H9 (cell line): ENCODE measurements around the gene CABP4. TPM values are rescaled to one million over a fixed set of nuclear protein-coding genes. Genes with fewer than 3 reads are reported as not detected.
A peak's percentile ranks its signal among the peaks of the same experiment; 100 is the strongest.

Experiments used
- DNase-seq: peaks from one replicate; pipeline ENCODE4 v3.0.0-alpha.2; 2017
- H2AFZ ChIP-seq: one replicate; pipeline ENCODE4 v1.6.1; 2013; ENCODE audit warnings: mild to moderate bottlenecking, low read length, control low read depth, moderate library complexity
- H2AK5ac ChIP-seq: 2 replicates; pipeline ENCODE4 v1.6.1; 2013; ENCODE audit warnings: low read length, control low read depth, mixed read lengths; ENCODE audit not compliant: insufficient read length
- H2BK120ac ChIP-seq: one replicate; pipeline ENCODE4 v1.6.1; 2013; ENCODE audit warnings: low read depth, mild to moderate bottlenecking, low read length, control low read depth, inconsistent platforms; ENCODE audit not compliant: poor library complexity, severe bottlenecking
- H2BK12ac ChIP-seq: 2 replicates; pipeline ENCODE4 v1.6.1; 2013; ENCODE audit warnings: low read length, control low read depth, mixed read lengths, low read depth; ENCODE audit not compliant: insufficient read length
- H2BK15ac ChIP-seq: 2 replicates; pipeline ENCODE4 v1.6.1; 2013; ENCODE audit warnings: low read depth, low read length, control low read depth
- H2BK20ac ChIP-seq: one replicate; pipeline ENCODE4 v1.6.1; 2013; ENCODE audit warnings: low read depth, mild to moderate bottlenecking, low read length, control low read depth, inconsistent platforms; ENCODE audit not compliant: poor library complexity, severe bottlenecking
- H2BK5ac ChIP-seq: 2 replicates; pipeline ENCODE4 v1.6.1; 2013; ENCODE audit warnings: low read length, control low read depth, mixed read lengths; ENCODE audit not compliant: insufficient read length
- H3K14ac ChIP-seq: 2 replicates; pipeline ENCODE4 v1.6.1; 2013; ENCODE audit warnings: low read length, control low read depth; ENCODE audit not compliant: insufficient read depth
- H3K18ac ChIP-seq: 2 replicates; pipeline ENCODE4 v1.6.1; 2013; ENCODE audit warnings: low read depth, mild to moderate bottlenecking, mixed read lengths, low read length, control low read depth; ENCODE audit not compliant: insufficient read length
- H3K23ac ChIP-seq: 2 replicates; pipeline ENCODE4 v1.6.1; 2013; ENCODE audit warnings: low read length, control low read depth, mixed read lengths, low read depth; ENCODE audit not compliant: insufficient read length
- H3K23me2 ChIP-seq: 2 replicates; pipeline ENCODE4 v1.6.1; 2013; ENCODE audit warnings: low read depth, mild to moderate bottlenecking, mixed read lengths, low read length, control low read depth; ENCODE audit not compliant: insufficient read length, poor library complexity, severe bottlenecking
- H3K27ac ChIP-seq: 2 replicates; pipeline ENCODE4 v1.5.1; 2013; ENCODE audit warnings: low read length, control low read depth, mixed read lengths, low read depth; ENCODE audit not compliant: insufficient read length
- H3K27me3 ChIP-seq: 2 replicates; pipeline ENCODE4 v1.6.1; 2013; ENCODE audit warnings: low read length, control low read depth, inconsistent platforms; ENCODE audit not compliant: insufficient read depth
- H3K4ac ChIP-seq: 2 replicates; pipeline ENCODE4 v1.6.1; 2013; ENCODE audit warnings: low read depth, mild to moderate bottlenecking, control low read depth, inconsistent platforms, low read length, moderate library complexity
- H3K4me1 ChIP-seq: 2 replicates; pipeline ENCODE4 v1.6.1; 2013; ENCODE audit warnings: low read length, control low read depth, inconsistent platforms; ENCODE audit not compliant: insufficient read depth
- H3K4me2 ChIP-seq: 2 replicates; pipeline ENCODE4 v1.6.1; 2013; ENCODE audit warnings: low read length, control low read depth, mixed read lengths; ENCODE audit not compliant: insufficient read length, insufficient read depth
- H3K56ac ChIP-seq: 2 replicates; pipeline ENCODE4 v1.6.1; 2013; ENCODE audit warnings: low read depth, mild to moderate bottlenecking, mixed read lengths, low read length, control low read depth; ENCODE audit not compliant: insufficient read length
- H3K79me1 ChIP-seq: 2 replicates; pipeline ENCODE4 v1.6.1; 2013; ENCODE audit warnings: low read depth, mild to moderate bottlenecking, moderate library complexity, low read length, control low read depth, inconsistent platforms; ENCODE audit not compliant: insufficient read depth, poor library complexity, severe bottlenecking
- H3K79me2 ChIP-seq: 2 replicates; pipeline ENCODE4 v1.6.1; 2013; ENCODE audit warnings: low read length, control low read depth, inconsistent platforms; ENCODE audit not compliant: insufficient read depth
- H3K9ac ChIP-seq: 2 replicates; pipeline ENCODE4 v1.6.1; 2013; ENCODE audit warnings: low read length, control low read depth, mixed read lengths; ENCODE audit not compliant: insufficient read length; ENCODE audit errors: extremely low read depth
- H3K9me3 ChIP-seq: one replicate; pipeline ENCODE4 v1.6.1; 2013; ENCODE audit warnings: low read depth, low read length, inconsistent platforms; ENCODE audit not compliant: control insufficient read depth
- H3T11ph ChIP-seq: one replicate; pipeline ENCODE4 v1.6.1; 2013; ENCODE audit warnings: mild to moderate bottlenecking, low read length, control low read depth, inconsistent platforms
- H4K20me1 ChIP-seq: one replicate; pipeline ENCODE4 v1.6.1; 2013; ENCODE audit not compliant: control insufficient read depth, insufficient read length, insufficient read depth
- H4K5ac ChIP-seq: 2 replicates; pipeline ENCODE4 v1.6.1; 2013; ENCODE audit warnings: low read depth, mild to moderate bottlenecking, mixed read lengths, low read length, control low read depth; ENCODE audit not compliant: insufficient read length
- H4K8ac ChIP-seq: replicated peaks from 2 replicates; pipeline ENCODE4 v1.6.1; 2013; ENCODE audit warnings: low read length, control low read depth, mixed read lengths, low read depth; ENCODE audit not compliant: insufficient read length
- H4K91ac ChIP-seq: 2 replicates; pipeline ENCODE4 v1.6.1; 2013; ENCODE audit warnings: low read depth, mild to moderate bottlenecking, moderate library complexity, mixed read lengths, low read length, control low read depth; ENCODE audit not compliant: insufficient read length
- H3K27ac Mint-ChIP-seq, 3 experiments: 2 replicates in 2 of 3; 3 replicates in 1 of 3; pipeline ENCODE4 v1.8.0; 2020 to 2021; ENCODE audit warnings: mixed read lengths in 3 of 3, mild to moderate bottlenecking in 1 of 3, moderate library complexity in 1 of 3
- H3K27me3 Mint-ChIP-seq: 2 replicates; pipeline ENCODE4 v1.8.0; 2021; ENCODE audit warnings: low read depth, mild to moderate bottlenecking, moderate library complexity, mixed read lengths
- H3K36me3 Mint-ChIP-seq, 3 experiments: 2 replicates in 2 of 3; 3 replicates in 1 of 3; pipeline ENCODE4 v1.8.0; 2020 to 2021; ENCODE audit warnings: low read depth in 3 of 3, mixed read lengths in 3 of 3; ENCODE audit not compliant: insufficient read depth in 1 of 3
- H3K4me1 Mint-ChIP-seq, 2 experiments: 2 replicates each; pipeline ENCODE4 v1.8.0; 2020; ENCODE audit warnings: mixed read lengths in 2 of 2
- H3K4me3 Mint-ChIP-seq, 2 experiments: 2 replicates in 1 of 2; 3 replicates in 1 of 2; pipeline ENCODE4 v1.8.0; 2020 to 2021; ENCODE audit warnings: mild to moderate bottlenecking in 2 of 2, mixed read lengths in 2 of 2, moderate library complexity in 1 of 2
- H3K9me3 Mint-ChIP-seq, 2 experiments: 2 replicates in 1 of 2; 3 replicates in 1 of 2; pipeline ENCODE4 v1.8.0; 2020; ENCODE audit warnings: mild to moderate bottlenecking in 2 of 2, mixed read lengths in 2 of 2, moderate library complexity in 1 of 2
- WGBS: extraction: QIAGEN DNeasy Blood & Tissue Kit; methylation state at CpG from one replicate; pipeline ENCODE4 v1.1.7; 2013; ENCODE audit warnings: missing lambda C conversion rate, low lambda C conversion rate, mixed read lengths; ENCODE audit not compliant: insufficient read length; ENCODE audit errors: extremely low coverage; 5-methylcytosine and 5-hydroxymethylcytosine counted together
- total RNA-seq: library from RNA; stranded (reverse); gene quantifications from 2 replicates; pipeline ENCODE4 v1.2.1, GENCODE V29; 2021
- TF ChIP-seq, protein P1 (sequence below): fragments of 200-600 bp; sonication (generic); conservative IDR thresholded peaks from 3 replicates; pipeline ENCODE4 v1.8.0; 2021; ENCODE audit warnings: antibody characterized with exemption, mild to moderate bottlenecking

CABP4 gene
- total RNA-seq, 1 experiment from 2014 or later, result not detected

GRCh38 chr11:67436459-67437081, 18.6 kb upstream of the CABP4 start:
- H3K23me2 ChIP-seq, result no peaks in the 10 kb centered on the region
- no peak overlapping the region for H3K9ac ChIP-seq
- no peak overlapping the region for H2BK120ac ChIP-seq
- no peak overlapping the region for H3K23ac ChIP-seq
- H3K14ac ChIP-seq, result peak overlapping the region; percentile 20; the same call in 1 of the 2 replicates
- H3K4me1 ChIP-seq, result no peaks in the 10 kb centered on the region; the same call in 1 of the 2 replicates
- peak overlapping the region; percentile 15 for H3K18ac ChIP-seq
- no peak overlapping the region for H2AFZ ChIP-seq
- H2BK5ac ChIP-seq, result no peak overlapping the region
- Mint-ChIP-seq H3K4me3 (peak overlapping the region in 1 of 2 experiments; percentile 25; a peak in 1 of 5 replicates), H3K4me1 (peaks cover 4 to 10% of the 10 kb centered on the region in 2 experiments), H3K27me3 (no peaks in the 10 kb centered on the region; the same call in 1 of the 2 replicates), H3K36me3 (peaks cover 12 to 53% (median 49%) of the 10 kb centered on the region in 3 experiments; a peak in 6 of 7 replicates), H3K9me3 (no peaks in the 10 kb centered on the region), H3K27ac (peak overlapping the region; percentile 30 to 78 (median 69); a peak in 4 of 7 replicates)
- no peaks in the 10 kb centered on the region for H3K27me3 ChIP-seq
- TF ChIP-seq, protein P1, sequence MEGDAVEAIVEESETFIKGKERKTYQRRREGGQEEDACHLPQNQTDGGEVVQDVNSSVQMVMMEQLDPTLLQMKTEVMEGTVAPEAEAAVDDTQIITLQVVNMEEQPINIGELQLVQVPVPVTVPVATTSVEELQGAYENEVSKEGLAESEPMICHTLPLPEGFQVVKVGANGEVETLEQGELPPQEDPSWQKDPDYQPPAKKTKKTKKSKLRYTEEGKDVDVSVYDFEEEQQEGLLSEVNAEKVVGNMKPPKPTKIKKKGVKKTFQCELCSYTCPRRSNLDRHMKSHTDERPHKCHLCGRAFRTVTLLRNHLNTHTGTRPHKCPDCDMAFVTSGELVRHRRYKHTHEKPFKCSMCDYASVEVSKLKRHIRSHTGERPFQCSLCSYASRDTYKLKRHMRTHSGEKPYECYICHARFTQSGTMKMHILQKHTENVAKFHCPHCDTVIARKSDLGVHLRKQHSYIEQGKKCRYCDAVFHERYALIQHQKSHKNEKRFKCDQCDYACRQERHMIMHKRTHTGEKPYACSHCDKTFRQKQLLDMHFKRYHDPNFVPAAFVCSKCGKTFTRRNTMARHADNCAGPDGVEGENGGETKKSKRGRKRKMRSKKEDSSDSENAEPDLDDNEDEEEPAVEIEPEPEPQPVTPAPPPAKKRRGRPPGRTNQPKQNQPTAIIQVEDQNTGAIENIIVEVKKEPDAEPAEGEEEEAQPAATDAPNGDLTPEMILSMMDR, result no peak
- H4K20me1 ChIP-seq, result no peaks in the 10 kb centered on the region
- H4K91ac ChIP-seq, result no peak overlapping the region
- no peaks in the 10 kb centered on the region for H3K79me2 ChIP-seq
- no peak overlapping the region for H2BK20ac ChIP-seq
- H4K8ac ChIP-seq, result no peak overlapping the region
- H3K79me1 ChIP-seq, result no peaks in the 10 kb centered on the region
- no peak overlapping the region for H4K5ac ChIP-seq
- peak; percentile 85 for DNase-seq
- H3T11ph ChIP-seq, result no peak overlapping the region
- H3K27ac ChIP-seq, result peak overlapping the region; percentile 6
- no peak overlapping the region for H2BK12ac ChIP-seq
- no CpG with 5 or more reads among the region's 6 CpGs for WGBS
- H2AK5ac ChIP-seq, result no peak overlapping the region
- no peak overlapping the region for H3K56ac ChIP-seq
- no peak overlapping the region for H2BK15ac ChIP-seq
- no peak overlapping the region for H3K4me2 ChIP-seq
- no peaks in the 10 kb centered on the region for H3K9me3 ChIP-seq
- H3K4ac ChIP-seq, result no peak overlapping the region
